Liver (tissue), 3 donors: ENCODE results near the gene KRTAP10-6.

ENCODE experiments used
- RAD21 ChIP-seq, 2 donors: IDR thresholded peaks; 2 replicates each; pipeline ENCODE4 v1.6.1; 2016; ENCODE audit warnings: antibody characterized with exemption in 2 of 2, mild to moderate bottlenecking in 2 of 2
- YY1 ChIP-seq: IDR thresholded peaks from 2 replicates; pipeline ENCODE4 v1.6.1; 2016; ENCODE audit warnings: antibody characterized with exemption, mild to moderate bottlenecking
- TF ChIP-seq, protein P1 (sequence below): fragments of 150-350 bp; IDR thresholded peaks from 2 replicates; pipeline ENCODE4 v1.5.1; 2017; ENCODE audit warnings: improper control_type of control experiment, low read depth, low read length; ENCODE audit not compliant: missing input control
- TF ChIP-seq, protein P2 (sequence below): IDR thresholded peaks from 2 replicates; pipeline ENCODE4 v1.6.1; 2016; ENCODE audit warnings: antibody characterized with exemption
- TF ChIP-seq, protein P3 (sequence below): IDR thresholded peaks from 2 replicates; pipeline ENCODE4 v1.6.1; 2016; ENCODE audit warnings: antibody characterized with exemption, mild to moderate bottlenecking
- TF ChIP-seq, protein P4 (sequence below): IDR thresholded peaks from 2 replicates; pipeline ENCODE4 v1.6.1; 2016; ENCODE audit warnings: antibody characterized with exemption
- donor health status: healthy.
- donor health status: healthy.

DNA sequence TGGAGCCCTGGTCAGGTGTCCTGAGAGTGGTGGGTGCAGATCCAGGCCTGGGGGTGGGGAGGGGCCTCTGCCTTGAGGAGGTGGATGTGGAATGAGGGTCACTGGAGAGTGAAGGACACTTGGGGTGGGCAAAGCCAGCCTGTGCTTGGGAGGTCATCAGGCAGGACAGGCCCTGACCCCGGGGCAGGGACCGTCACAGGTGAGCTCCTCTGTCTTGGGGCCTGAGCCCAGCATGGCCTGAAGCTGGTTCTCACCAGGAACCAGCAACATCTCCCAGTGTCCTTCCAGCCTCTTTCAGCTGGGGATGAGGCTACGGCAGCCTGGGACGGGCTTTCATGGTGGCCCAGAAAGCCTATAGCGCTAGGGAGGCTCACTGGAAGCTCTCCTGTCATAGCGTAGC is 40.2 kb downstream of the KRTAP10-6 start:
- TF ChIP-seq, protein P1, sequence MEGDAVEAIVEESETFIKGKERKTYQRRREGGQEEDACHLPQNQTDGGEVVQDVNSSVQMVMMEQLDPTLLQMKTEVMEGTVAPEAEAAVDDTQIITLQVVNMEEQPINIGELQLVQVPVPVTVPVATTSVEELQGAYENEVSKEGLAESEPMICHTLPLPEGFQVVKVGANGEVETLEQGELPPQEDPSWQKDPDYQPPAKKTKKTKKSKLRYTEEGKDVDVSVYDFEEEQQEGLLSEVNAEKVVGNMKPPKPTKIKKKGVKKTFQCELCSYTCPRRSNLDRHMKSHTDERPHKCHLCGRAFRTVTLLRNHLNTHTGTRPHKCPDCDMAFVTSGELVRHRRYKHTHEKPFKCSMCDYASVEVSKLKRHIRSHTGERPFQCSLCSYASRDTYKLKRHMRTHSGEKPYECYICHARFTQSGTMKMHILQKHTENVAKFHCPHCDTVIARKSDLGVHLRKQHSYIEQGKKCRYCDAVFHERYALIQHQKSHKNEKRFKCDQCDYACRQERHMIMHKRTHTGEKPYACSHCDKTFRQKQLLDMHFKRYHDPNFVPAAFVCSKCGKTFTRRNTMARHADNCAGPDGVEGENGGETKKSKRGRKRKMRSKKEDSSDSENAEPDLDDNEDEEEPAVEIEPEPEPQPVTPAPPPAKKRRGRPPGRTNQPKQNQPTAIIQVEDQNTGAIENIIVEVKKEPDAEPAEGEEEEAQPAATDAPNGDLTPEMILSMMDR: no peak
- TF ChIP-seq, protein P2, sequence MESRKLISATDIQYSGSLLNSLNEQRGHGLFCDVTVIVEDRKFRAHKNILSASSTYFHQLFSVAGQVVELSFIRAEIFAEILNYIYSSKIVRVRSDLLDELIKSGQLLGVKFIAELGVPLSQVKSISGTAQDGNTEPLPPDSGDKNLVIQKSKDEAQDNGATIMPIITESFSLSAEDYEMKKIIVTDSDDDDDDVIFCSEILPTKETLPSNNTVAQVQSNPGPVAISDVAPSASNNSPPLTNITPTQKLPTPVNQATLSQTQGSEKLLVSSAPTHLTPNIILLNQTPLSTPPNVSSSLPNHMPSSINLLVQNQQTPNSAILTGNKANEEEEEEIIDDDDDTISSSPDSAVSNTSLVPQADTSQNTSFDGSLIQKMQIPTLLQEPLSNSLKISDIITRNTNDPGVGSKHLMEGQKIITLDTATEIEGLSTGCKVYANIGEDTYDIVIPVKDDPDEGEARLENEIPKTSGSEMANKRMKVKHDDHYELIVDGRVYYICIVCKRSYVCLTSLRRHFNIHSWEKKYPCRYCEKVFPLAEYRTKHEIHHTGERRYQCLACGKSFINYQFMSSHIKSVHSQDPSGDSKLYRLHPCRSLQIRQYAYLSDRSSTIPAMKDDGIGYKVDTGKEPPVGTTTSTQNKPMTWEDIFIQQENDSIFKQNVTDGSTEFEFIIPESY: no peak
- TF ChIP-seq, protein P3, sequence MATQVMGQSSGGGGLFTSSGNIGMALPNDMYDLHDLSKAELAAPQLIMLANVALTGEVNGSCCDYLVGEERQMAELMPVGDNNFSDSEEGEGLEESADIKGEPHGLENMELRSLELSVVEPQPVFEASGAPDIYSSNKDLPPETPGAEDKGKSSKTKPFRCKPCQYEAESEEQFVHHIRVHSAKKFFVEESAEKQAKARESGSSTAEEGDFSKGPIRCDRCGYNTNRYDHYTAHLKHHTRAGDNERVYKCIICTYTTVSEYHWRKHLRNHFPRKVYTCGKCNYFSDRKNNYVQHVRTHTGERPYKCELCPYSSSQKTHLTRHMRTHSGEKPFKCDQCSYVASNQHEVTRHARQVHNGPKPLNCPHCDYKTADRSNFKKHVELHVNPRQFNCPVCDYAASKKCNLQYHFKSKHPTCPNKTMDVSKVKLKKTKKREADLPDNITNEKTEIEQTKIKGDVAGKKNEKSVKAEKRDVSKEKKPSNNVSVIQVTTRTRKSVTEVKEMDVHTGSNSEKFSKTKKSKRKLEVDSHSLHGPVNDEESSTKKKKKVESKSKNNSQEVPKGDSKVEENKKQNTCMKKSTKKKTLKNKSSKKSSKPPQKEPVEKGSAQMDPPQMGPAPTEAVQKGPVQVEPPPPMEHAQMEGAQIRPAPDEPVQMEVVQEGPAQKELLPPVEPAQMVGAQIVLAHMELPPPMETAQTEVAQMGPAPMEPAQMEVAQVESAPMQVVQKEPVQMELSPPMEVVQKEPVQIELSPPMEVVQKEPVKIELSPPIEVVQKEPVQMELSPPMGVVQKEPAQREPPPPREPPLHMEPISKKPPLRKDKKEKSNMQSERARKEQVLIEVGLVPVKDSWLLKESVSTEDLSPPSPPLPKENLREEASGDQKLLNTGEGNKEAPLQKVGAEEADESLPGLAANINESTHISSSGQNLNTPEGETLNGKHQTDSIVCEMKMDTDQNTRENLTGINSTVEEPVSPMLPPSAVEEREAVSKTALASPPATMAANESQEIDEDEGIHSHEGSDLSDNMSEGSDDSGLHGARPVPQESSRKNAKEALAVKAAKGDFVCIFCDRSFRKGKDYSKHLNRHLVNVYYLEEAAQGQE: no peak
- TF ChIP-seq YY1: no peak
- no peak for TF ChIP-seq RAD21 (IDR thresholded peaks at IDR 0.05)
- TF ChIP-seq, protein P4, sequence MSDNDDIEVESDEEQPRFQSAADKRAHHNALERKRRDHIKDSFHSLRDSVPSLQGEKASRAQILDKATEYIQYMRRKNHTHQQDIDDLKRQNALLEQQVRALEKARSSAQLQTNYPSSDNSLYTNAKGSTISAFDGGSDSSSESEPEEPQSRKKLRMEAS: no peak
